Measurements from ENCODE around the gene ESR2. TPM values are rescaled to one million over a fixed set of nuclear protein-coding genes. Genes with fewer than 3 reads are reported as not detected.

The ESR2 gene
- total RNA-seq, 3 donors from 2014 or later = 0.98 to 2.2 (median 1.5) TPM

DNA sequence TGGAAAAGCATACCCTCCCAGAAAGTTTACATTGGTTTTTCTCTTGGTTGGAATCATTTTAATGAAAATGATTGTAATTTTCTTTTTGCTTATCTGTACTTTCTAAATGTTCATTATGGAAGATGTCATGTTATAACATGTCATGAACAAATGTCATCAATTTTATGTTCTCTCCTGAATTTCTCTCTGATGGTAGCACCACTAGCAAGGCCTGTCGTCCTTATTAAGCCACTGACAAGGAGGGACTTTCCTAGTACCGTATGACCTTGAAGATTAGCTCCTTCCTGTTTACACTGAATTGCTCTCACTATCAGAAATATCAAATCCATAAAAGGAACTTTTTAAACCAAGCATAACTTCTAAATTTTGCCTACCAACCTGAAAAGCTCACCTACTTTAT lies 99.0 kb downstream of the ESR2 start:
- no peak overlapping the region for H3K27ac ChIP-seq
- H3K36me3 ChIP-seq = no peaks in the 10 kb centered on the region
- no peak overlapping the region for H3K4me3 ChIP-seq
- no peaks in the 10 kb centered on the region for H3K27me3 ChIP-seq
- H3K9me3 ChIP-seq = no peaks in the 10 kb centered on the region
- intact Hi-C loops (cut with DNase I; ENCODE audit: low total_unique reads) = no loop called here
- H3K4me1 ChIP-seq = no peaks in the 10 kb centered on the region
- no peak for DNase-seq (ENCODE audit: low spot score in 2 of 2)
- TF ChIP-seq POLR2A (IDR thresholded peaks at IDR 0.05) (no peak), CTCF (IDR thresholded peaks at IDR 0.05) (no peak), POLR2AphosphoS5 (IDR thresholded peaks at IDR 0.05) (no peak)

GRCh38 chr14:64194404-64194803 lies 99.8 kb downstream of the ESR2 start:
- TF ChIP-seq CTCF (IDR thresholded peaks at IDR 0.05) (no peak), POLR2A (IDR thresholded peaks at IDR 0.05) (no peak), POLR2AphosphoS5 (IDR thresholded peaks at IDR 0.05) (no peak)
- H3K9me3 ChIP-seq = no peaks in the 10 kb centered on the region
- intact Hi-C loops (cut with DNase I; ENCODE audit: low total_unique reads) = no loop called here
- H3K4me3 ChIP-seq = no peak overlapping the region
- H3K36me3 ChIP-seq = no peaks in the 10 kb centered on the region
- DNase-seq (ENCODE audit: low spot score in 2 of 2) = no peak
- H3K27me3 ChIP-seq = no peaks in the 10 kb centered on the region
- no peak overlapping the region for H3K27ac ChIP-seq
- no peaks in the 10 kb centered on the region for H3K4me1 ChIP-seq

DNA sequence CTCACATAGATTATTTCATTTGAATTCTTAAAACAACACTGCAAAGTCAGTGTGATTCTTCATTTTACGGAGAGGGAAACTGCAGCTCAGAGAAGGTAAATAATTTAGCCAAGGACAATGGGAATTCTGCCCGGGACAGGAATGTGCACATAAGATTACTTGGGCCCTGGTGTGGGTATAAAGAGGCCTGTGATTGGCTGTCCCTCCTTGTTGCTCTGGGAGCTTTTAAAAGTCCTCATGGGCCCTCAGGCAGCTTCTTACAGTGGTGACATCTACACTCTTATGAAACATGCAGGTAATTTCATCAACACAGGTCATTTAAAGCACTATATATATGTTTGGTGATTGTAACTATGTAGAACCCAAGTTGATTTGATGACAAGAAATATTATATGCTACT lies 100.3 kb downstream of the ESR2 start:
- Histone ChIP-seq H3K27me3 (no peaks in the 10 kb centered on the region), H3K36me3 (no peaks in the 10 kb centered on the region), H3K4me3 (no peak overlapping the region), H3K4me1 (no peaks in the 10 kb centered on the region), H3K9me3 (no peaks in the 10 kb centered on the region), H3K27ac (no peak overlapping the region)
- intact Hi-C loops (cut with DNase I; ENCODE audit: low total_unique reads) = no loop called here
- DNase-seq (ENCODE audit: low spot score in 2 of 2) = no peak
- TF ChIP-seq CTCF (IDR thresholded peaks at IDR 0.05) = no peak
- TF ChIP-seq POLR2A (IDR thresholded peaks at IDR 0.05) = no peak
- TF ChIP-seq POLR2AphosphoS5 (IDR thresholded peaks at IDR 0.05) = no peak

- Histone ChIP-seq H3K36me3 (no peaks in the 10 kb centered on the region), H3K27ac (no peak overlapping the region), H3K4me3 (no peak overlapping the region), H3K9me3 (no peaks in the 10 kb centered on the region), H3K27me3 (no peaks in the 10 kb centered on the region), H3K4me1 (no peaks in the 10 kb centered on the region)
- no peak for TF ChIP-seq POLR2AphosphoS5 (IDR thresholded peaks at IDR 0.05)
- no peak for TF ChIP-seq CTCF (IDR thresholded peaks at IDR 0.05)
- TF ChIP-seq POLR2A (IDR thresholded peaks at IDR 0.05) = no peak
- DNase-seq (ENCODE audit: low spot score in 2 of 2) = no peak
- intact Hi-C loops (cut with DNase I; ENCODE audit: low total_unique reads) = no loop called here
Measured at GRCh38 chr14:64191756-64192155, 102.4 kb downstream of the ESR2 start.

- no peaks in the 10 kb centered on the region for H3K27me3 ChIP-seq
- no peak for TF ChIP-seq POLR2AphosphoS5 (IDR thresholded peaks at IDR 0.05)
- no peaks in the 10 kb centered on the region for H3K9me3 ChIP-seq
- H3K4me1 ChIP-seq = no peaks in the 10 kb centered on the region
- H3K27ac ChIP-seq = no peak overlapping the region
- H3K4me3 ChIP-seq = no peak overlapping the region
- no peaks in the 10 kb centered on the region for H3K36me3 ChIP-seq
- intact Hi-C loops (cut with DNase I; ENCODE audit: low total_unique reads) = no loop called here
- no peak for DNase-seq (ENCODE audit: low spot score in 2 of 2)
Measured at GRCh38 chr14:64190974-64191502, 103.1 kb downstream of the ESR2 start.

DNA sequence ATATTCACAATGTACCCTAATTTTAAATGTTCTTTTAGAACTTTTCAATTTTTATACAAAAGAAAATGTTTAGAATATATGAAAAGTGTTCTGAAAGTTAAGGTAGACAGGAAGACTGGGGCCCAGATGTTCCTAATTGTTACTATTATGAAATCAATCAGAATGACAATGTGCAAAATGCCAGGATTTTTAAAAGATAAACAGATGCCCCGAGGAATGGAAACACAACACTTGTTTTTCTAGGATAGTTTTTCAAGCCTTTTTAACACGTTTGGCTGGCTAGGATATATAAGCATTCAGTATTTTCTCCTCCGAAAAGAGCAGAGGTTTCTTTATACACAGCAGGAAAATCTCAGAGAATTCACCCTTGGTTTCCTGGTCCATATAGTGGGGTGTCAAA lies 106.8 kb downstream of the ESR2 start:
- no peaks in the 10 kb centered on the region for H3K27me3 ChIP-seq

More for the DNA sequence above, 106.8 kb downstream of the ESR2 start:
- no peak for DNase-seq (ENCODE audit: low spot score in 2 of 2)
- intact Hi-C loops (cut with DNase I; ENCODE audit: low total_unique reads) = no loop called here
- Histone ChIP-seq H3K4me3 (no peak overlapping the region), H3K4me1 (no peaks in the 10 kb centered on the region), H3K27ac (no peak overlapping the region), H3K36me3 (no peaks in the 10 kb centered on the region), H3K9me3 (no peaks in the 10 kb centered on the region)
- no peak for TF ChIP-seq POLR2A (IDR thresholded peaks at IDR 0.05)
- TF ChIP-seq POLR2AphosphoS5 (IDR thresholded peaks at IDR 0.05) = no peak
- TF ChIP-seq CTCF (IDR thresholded peaks at IDR 0.05) = no peak

Measured in breast epithelium (tissue), 4 donors.